Fibroblast of lung (primary cell): ENCODE data around the gene CREB3. TPM values are rescaled to one million over a fixed set of nuclear protein-coding genes. Genes with fewer than 3 reads are reported as not detected.

Experiments used
- DNase-seq, 2 donors: peaks; one replicate each; pipeline versions ENCODE4 v3.0.0 to v3.0.0-alpha.2; 2010; ENCODE audit warnings: low read depth in 2 of 2
- H2AFZ ChIP-seq: 2 replicates; pipeline ENCODE4 v1.5.1; 2012; ENCODE audit warnings: low read length, control low read depth, inconsistent platforms
- H3K27ac ChIP-seq: 2 replicates; pipeline ENCODE4 v1.5.1; 2011; ENCODE audit warnings: low read length, control low read depth; ENCODE audit not compliant: insufficient read depth
- H3K27me3 ChIP-seq: 2 replicates; pipeline ENCODE4 v1.5.1; 2011; ENCODE audit warnings: mild to moderate bottlenecking, low read length; ENCODE audit not compliant: control insufficient read depth, insufficient read depth
- H3K36me3 ChIP-seq: 2 replicates; pipeline ENCODE4 v1.5.1; 2011; ENCODE audit warnings: low read length; ENCODE audit not compliant: control insufficient read depth, insufficient read depth
- H3K4me1 ChIP-seq: 2 replicates; pipeline ENCODE4 v1.5.1; 2011; ENCODE audit warnings: low read length; ENCODE audit not compliant: control insufficient read depth, insufficient read depth; ENCODE audit errors: extremely low read depth
- H3K4me2 ChIP-seq: 2 replicates; pipeline ENCODE4 v1.5.1; 2011; ENCODE audit warnings: low read length, control low read depth; ENCODE audit not compliant: insufficient read depth; ENCODE audit errors: extremely low read depth
- H3K4me3 ChIP-seq, 4 experiments: fragments of 200-600 bp in 1 of 4; sonication (generic) in 1 of 4; replicated peaks in 1 of 4; 2 replicates each; pipeline ENCODE4 v1.5.1; 2011 to 2016; ENCODE audit warnings: low read length in 4 of 4, low read depth in 3 of 4, mild to moderate bottlenecking in 3 of 4, control low read depth in 2 of 4, inconsistent platforms in 1 of 4, mixed read lengths in 1 of 4; ENCODE audit not compliant: insufficient read depth in 1 of 4; ENCODE audit errors: control extremely low read depth in 1 of 4
- H3K79me2 ChIP-seq: 2 replicates; pipeline ENCODE4 v1.5.1; 2012; ENCODE audit warnings: mild to moderate bottlenecking, low read length, inconsistent platforms; ENCODE audit not compliant: control insufficient read depth, insufficient read depth
- H3K9ac ChIP-seq: 2 replicates; pipeline ENCODE4 v1.5.1; 2011; ENCODE audit warnings: mild to moderate bottlenecking, low read length, control low read depth; ENCODE audit not compliant: insufficient read depth
- H3K9me3 ChIP-seq: 2 replicates; pipeline ENCODE4 v1.5.1; 2012; ENCODE audit warnings: low read depth, low read length; ENCODE audit not compliant: control insufficient read depth, insufficient read depth
- H4K20me1 ChIP-seq: 2 replicates; pipeline ENCODE4 v1.5.1; 2011; ENCODE audit warnings: low read length; ENCODE audit not compliant: control insufficient read depth, insufficient read depth; ENCODE audit errors: extremely low read depth
- CTCF ChIP-seq, 2 donors: IDR thresholded peaks in 1 of 2; conservative IDR thresholded peaks in 1 of 2; 1 replicate in 1 of 2; 2 replicates in 1 of 2; pipeline ENCODE4 v1.5.1; 2011 to 2012; ENCODE audit warnings: low read length in 2 of 2, control low read depth in 1 of 2, inconsistent platforms in 1 of 2, low read depth in 1 of 2, mild to moderate bottlenecking in 1 of 2
- EZH2 ChIP-seq: IDR thresholded peaks from 2 replicates; pipeline ENCODE4 v1.5.1; 2012; ENCODE audit warnings: low read length, control low read depth, mild to moderate bottlenecking; ENCODE audit errors: missing control alignments
- polyA plus RNA-seq, 2 donors: library from polyadenylated mRNA; depleted of rRNA in 1 of 2; stranded (reverse) in 1 of 2; unstranded in 1 of 2; fragments of >200 nt; gene quantifications; 2 replicates each; pipeline ENCODE4 v1.2.1, GENCODE V29; 2011 to 2012; ENCODE audit warnings: missing spikeins in 1 of 2
- total RNA-seq: library from RNA; depleted of rRNA; stranded (reverse); fragments of >200 nt; gene quantifications from 2 replicates; pipeline ENCODE4 v1.2.1, GENCODE V29; 2014

CREB3 gene
- total and polyA plus RNA-seq, 2 donors (not counting 1 experiment from before 2014, with no cell fraction given), result 50.2 to 70.2 TPM

GRCh38 chr9:35771943-35772342, 39.5 kb downstream of the CREB3 start:
- no peak for DNase-seq
- H3K9ac ChIP-seq, result no peak overlapping the region
- no peaks in the 10 kb centered on the region for H3K79me2 ChIP-seq
- H3K36me3 ChIP-seq, result no peaks in the 10 kb centered on the region
- H3K4me2 ChIP-seq, result no peak overlapping the region
- H4K20me1 ChIP-seq, result no peaks in the 10 kb centered on the region
- H3K4me1 ChIP-seq, result no peaks in the 10 kb centered on the region
- H2AFZ ChIP-seq, result no peak overlapping the region
- no peak overlapping the region for H3K4me3 ChIP-seq
- H3K27me3 ChIP-seq, result peaks cover 11% of the 10 kb centered on the region
- no peak for TF ChIP-seq EZH2
- no peak for TF ChIP-seq CTCF (conservative IDR thresholded peaks at IDR 0.05 in 1 of 2, IDR thresholded peaks at IDR 0.05 in 1 of 2; ENCODE audit: low read depth in 1 of 2, low read length in 2 of 2)
- no peak overlapping the region for H3K27ac ChIP-seq
- H3K9me3 ChIP-seq, result no peaks in the 10 kb centered on the region

- Histone ChIP-seq H3K4me1 (no peaks in the 10 kb centered on the region), H3K27me3 (peaks cover 21% of the 10 kb centered on the region), H2AFZ (no peak overlapping the region), H3K9me3 (no peaks in the 10 kb centered on the region), H3K27ac (no peak overlapping the region), H3K4me3 (no peak overlapping the region), H4K20me1 (no peaks in the 10 kb centered on the region), H3K79me2 (no peaks in the 10 kb centered on the region), H3K9ac (no peak overlapping the region), H3K4me2 (no peak overlapping the region), H3K36me3 (no peaks in the 10 kb centered on the region)
- TF ChIP-seq EZH2 (no peak), CTCF (conservative IDR thresholded peaks at IDR 0.05 in 1 of 2, IDR thresholded peaks at IDR 0.05 in 1 of 2; ENCODE audit: low read depth in 1 of 2, low read length in 2 of 2) (no peak)
- no peak for DNase-seq
Measured at GRCh38 chr9:35774907-35775635, 42.6 kb downstream of the CREB3 start.

- Histone ChIP-seq H3K36me3 (no peaks in the 10 kb centered on the region), H3K79me2 (no peaks in the 10 kb centered on the region), H3K27me3 (peaks cover 17% of the 10 kb centered on the region), H2AFZ (no peak overlapping the region), H3K4me1 (no peaks in the 10 kb centered on the region), H3K4me2 (no peak overlapping the region), H3K9me3 (no peaks in the 10 kb centered on the region), H3K9ac (no peak overlapping the region), H3K4me3 (no peak overlapping the region), H4K20me1 (no peaks in the 10 kb centered on the region), H3K27ac (no peak overlapping the region)
- no peak for DNase-seq
- TF ChIP-seq EZH2 (no peak), CTCF (conservative IDR thresholded peaks at IDR 0.05 in 1 of 2, IDR thresholded peaks at IDR 0.05 in 1 of 2; ENCODE audit: low read depth in 1 of 2, low read length in 2 of 2) (no peak)
Measured at GRCh38 chr9:35776018-35776417, 43.6 kb downstream of the CREB3 start.
